ENCODE data around the gene ATOH7.

DNA sequence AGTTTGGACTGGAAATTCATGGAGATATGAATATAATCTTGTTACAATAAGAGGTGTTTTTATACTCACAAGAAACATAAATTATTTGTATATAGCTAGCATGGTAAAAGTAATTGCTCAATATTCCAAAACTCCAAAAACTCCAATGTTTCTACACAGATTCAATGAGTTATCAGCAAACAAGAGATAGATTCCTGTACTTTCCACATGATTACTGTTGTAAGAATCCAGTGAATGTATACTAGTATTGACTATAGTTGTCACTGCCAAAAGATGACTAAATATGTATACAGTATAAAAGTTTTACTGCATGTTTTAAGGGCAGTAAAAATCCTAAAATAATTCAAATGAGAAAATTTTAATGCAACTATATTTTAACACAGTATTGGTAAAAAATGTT is 10.7 kb downstream of the ATOH7 start:
- TF ChIP-seq CTCF (IDR thresholded peaks at IDR 0.05) (no peak), POLR2A (IDR thresholded peaks at IDR 0.05) (no peak)
